D721Med (cell line): Measurements from ENCODE around the gene EZH2.

Experiments
- DNase-seq: peaks from one replicate; pipeline ENCODE4 v3.0.0; 2011; ENCODE audit warnings: low spot score; ENCODE audit not compliant: insufficient read length
- FAIRE-seq: peaks from 2 replicates; lab custom pipeline; 2011; peaks lifted over from hg19 to GRCh38; lab: Jason Lieb, UNC
- TF ChIP-seq, protein P1 (sequence below): IDR thresholded peaks from 2 replicates; pipeline ENCODE4 v1.5.1; 2012; ENCODE audit warnings: mild to moderate bottlenecking, control low read depth; ENCODE audit not compliant: insufficient read depth; ENCODE audit errors: missing control alignments

The EZH2 gene

DNA sequence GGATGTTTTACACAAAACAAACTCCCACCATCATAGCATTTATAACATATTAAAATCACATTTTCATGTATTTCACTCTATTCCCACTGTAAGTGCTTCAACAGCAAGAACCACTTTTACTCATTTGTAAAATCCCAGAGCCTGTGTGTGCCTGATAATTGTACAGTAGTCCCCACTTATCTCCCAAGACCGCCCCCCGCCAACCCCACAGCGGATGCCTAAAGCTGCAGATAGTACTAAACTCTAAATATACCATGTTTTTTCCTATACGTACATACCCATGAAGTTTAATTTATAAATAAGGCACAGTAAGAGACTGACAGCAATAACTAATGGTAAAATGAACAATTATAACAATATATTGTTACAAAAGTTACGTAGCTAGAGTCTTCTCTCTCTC is 33.5 kb downstream of the EZH2 start:
- FAIRE-seq = no peak
- TF ChIP-seq, protein P1, sequence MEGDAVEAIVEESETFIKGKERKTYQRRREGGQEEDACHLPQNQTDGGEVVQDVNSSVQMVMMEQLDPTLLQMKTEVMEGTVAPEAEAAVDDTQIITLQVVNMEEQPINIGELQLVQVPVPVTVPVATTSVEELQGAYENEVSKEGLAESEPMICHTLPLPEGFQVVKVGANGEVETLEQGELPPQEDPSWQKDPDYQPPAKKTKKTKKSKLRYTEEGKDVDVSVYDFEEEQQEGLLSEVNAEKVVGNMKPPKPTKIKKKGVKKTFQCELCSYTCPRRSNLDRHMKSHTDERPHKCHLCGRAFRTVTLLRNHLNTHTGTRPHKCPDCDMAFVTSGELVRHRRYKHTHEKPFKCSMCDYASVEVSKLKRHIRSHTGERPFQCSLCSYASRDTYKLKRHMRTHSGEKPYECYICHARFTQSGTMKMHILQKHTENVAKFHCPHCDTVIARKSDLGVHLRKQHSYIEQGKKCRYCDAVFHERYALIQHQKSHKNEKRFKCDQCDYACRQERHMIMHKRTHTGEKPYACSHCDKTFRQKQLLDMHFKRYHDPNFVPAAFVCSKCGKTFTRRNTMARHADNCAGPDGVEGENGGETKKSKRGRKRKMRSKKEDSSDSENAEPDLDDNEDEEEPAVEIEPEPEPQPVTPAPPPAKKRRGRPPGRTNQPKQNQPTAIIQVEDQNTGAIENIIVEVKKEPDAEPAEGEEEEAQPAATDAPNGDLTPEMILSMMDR = no peak
- DNase-seq = no peak

DNA sequence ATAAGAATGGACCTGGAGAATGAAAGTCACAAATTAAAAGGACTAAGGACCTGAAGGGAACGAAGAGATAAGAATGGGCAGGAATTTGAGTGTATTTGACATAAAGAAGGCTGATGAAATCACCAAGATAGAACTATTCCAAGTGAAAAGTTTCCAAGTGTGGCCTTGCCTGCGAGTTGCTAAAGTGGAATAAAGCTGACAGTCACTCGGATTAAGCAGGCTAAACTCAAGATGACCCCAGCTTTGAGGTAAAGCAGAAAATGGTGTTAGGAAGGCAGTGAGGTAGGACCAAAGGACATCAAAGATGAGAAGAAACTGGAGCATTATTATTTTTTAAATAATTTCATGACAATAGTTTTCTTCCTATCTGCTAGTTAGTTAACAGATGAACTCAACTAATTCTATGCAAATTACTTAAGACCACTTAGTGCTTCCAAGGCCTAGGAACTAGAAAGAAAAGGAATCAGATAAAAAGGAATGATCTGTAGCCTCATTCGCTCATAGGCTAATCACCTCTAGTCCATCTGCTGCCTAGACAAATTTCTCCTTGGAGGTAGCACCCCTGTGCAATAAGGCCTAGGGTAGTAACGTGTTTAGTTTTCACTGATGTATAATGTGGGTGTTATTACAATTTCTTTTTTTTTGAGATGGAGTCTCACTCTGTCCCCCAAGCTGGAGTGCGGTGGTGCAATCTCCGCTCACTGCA is 34.5 kb downstream of the EZH2 start:
- TF ChIP-seq, protein P1 = no peak
- FAIRE-seq = no peak
- DNase-seq = no peak

GRCh38 chr7:148847815-148848734 is 36.0 kb downstream of the EZH2 start:
- TF ChIP-seq, protein P1 = no peak
- DNase-seq (no peak), FAIRE-seq (peak; percentile 70)

GRCh38 chr7:148838905-148839304 is 45.2 kb downstream of the EZH2 start:
- DNase-seq = no peak
- TF ChIP-seq, protein P1 = no peak
- no peak for FAIRE-seq

- FAIRE-seq (no peak), DNase-seq (no peak)
- TF ChIP-seq, protein P1 = no peak
Observed at GRCh38 chr7:148835854-148836253, 48.2 kb downstream of the EZH2 start.

DNA sequence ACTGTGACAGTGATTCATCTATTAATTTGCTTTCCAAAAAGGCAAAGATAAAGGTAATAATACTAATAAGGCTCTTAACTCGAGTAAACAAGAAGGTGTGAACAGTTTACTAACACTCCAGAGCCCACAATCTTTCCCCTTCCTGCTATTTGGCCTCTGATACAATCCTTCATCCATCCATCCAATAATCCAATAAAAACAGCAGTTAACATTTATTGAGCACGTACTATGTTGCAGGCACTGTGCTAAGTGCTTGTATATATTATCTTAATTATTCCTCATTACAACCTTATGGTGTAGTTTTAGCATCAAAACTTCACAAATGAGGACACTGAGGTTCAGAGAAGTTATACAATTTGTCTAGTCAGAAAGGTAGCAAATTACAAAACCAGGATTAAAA is 49.5 kb downstream of the EZH2 start:
- TF ChIP-seq, protein P1 = no peak
- FAIRE-seq (peak; percentile 32), DNase-seq (no peak)
